A549 treated with GW870086 at 1 μM for 4 hours (cell line): ENCODE results near the gene SKP1. TPM values are rescaled to one million over a fixed set of nuclear protein-coding genes. Genes with fewer than 3 reads are reported as not detected.

ENCODE experiments used
- total RNA-seq: library from RNA; stranded (reverse); fragments of 200-300 nt; extraction: Qiagen RNA extraction; gene quantifications from 5 replicates; pipeline ENCODE4 v1.2.3, GENCODE V29; 2022; ENCODE audit warnings: low read depth

Gene SKP1
- total RNA-seq, result 610 to 734 TPM (median 626 TPM) in 5 replicates

GRCh38 chr5:134176511-134177368, at the start of gene SKP1:
Gene SKP1 (minus strand): TSS chr5:134176950. CDS start chr5:134174022, 2,928 bp downstream.

DNA sequence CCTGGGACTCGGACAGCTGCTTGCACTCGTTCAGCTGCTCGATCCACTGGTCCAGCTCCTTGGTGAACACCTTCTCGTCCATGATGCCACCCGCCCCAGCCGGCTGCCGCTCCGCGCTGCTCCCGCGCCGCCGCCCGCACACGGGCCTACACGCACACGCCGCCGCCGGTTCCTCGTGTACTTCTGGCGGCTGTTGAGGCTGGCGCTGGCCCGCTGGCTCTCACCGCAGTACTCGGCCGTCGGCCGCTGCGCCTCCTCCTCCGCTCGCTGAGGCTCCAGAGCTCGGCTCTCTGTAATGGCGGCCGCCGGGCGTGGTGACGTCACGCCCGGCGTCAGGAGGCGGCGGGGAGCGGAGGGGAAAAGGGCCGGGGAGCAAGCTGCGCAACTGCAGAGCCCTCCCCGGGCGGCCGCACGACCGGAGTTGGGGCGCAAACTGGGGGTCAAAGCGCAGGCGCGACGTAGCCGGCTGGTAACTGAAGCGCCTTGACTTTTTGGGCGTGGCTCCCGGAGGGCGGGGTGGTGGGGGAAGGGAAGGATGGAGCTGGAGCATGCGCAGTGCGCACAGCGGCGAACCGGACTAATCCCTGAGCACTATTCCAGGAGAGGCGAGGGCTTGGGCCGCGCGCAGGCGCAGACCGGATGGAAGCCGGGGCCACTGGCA, 49.2 kb upstream of the SKP1 start, which contains the start of gene PPP2CA:
TSS of gene PPP2CA (minus strand) at position 294 of the 661 bp plus-strand sequence. CDS start at position 82, 212 bp downstream.

GRCh38 chr5:134113902-134114875, 62.6 kb downstream of the SKP1 start, which contains the start of gene TCF7:
Gene TCF7 (plus strand): TSS chr5:134114681. CDS start chr5:134114907, 226 bp downstream.

Other genes with a start within 250 kb of the SKP1 start
- gene C5orf15, start 208.3 kb downstream of the SKP1 start, total RNA-seq, result 48.1 to 56.8 TPM (median 54.9 TPM) in 5 replicates
- gene VDAC1, start 172.0 kb downstream of the SKP1 start, total RNA-seq, result 366 to 411 TPM (median 408 TPM) in 5 replicates
- gene TCF7, start 62.3 kb downstream of the SKP1 start, total RNA-seq, result 9.9 to 12.3 TPM (median 11.3 TPM) in 5 replicates
- gene PPP2CA, start 49.1 kb upstream of the SKP1 start, total RNA-seq, result 218 to 279 TPM (median 271 TPM) in 5 replicates
- 0.94 to 1.6 TPM (median 1.4 TPM) in 5 replicates for gene CDKL3, start 190.2 kb upstream of the SKP1 start, total RNA-seq
- 55.5 to 66.7 TPM (median 64.6 TPM) in 5 replicates for gene UBE2B, start 194.6 kb upstream of the SKP1 start, total RNA-seq
- 40.3 to 47.5 TPM (median 45.8 TPM) in 5 replicates for gene CDKN2AIPNL, start 234.9 kb upstream of the SKP1 start, total RNA-seq